GM18867 (cell line): ENCODE results near the gene PCNX2.
A peak's percentile ranks its signal among the peaks of the same experiment; 100 is the strongest.
"Not testable (repeated sequence)": the region's sequence is repeated elsewhere in the genome, so short reads cannot be mapped to it uniquely, and the experiment has no call there.

Experiments
- ATAC-seq: cut with Tn5 transposase; IDR thresholded peaks from one replicate; pipeline ENCODE4 v1.9.1; 2021; ENCODE audit warnings: mild to moderate bottlenecking, moderate library complexity; ENCODE audit not compliant: unreplicated experiment

PCNX2 gene

DNA sequence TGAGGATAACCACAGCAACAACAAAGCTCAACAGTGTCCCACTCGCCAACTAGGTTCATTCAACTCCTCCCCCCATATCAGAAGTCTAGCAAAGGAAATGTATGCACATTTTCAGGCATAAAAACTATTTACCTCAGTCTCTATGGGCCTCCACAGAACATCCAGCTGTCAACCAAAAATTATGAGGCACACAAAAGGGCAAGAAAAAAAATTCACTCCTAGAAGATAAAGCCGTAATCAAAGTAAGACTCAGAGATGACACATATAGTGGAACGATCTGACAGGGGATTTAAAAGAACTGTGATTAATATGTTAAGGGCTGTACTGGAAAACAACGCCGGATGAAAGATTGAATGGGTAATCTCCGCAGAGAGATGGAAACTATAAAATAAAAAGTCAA lies 186.4 kb downstream of the PCNX2 start:
- ATAC-seq, result no peak

DNA sequence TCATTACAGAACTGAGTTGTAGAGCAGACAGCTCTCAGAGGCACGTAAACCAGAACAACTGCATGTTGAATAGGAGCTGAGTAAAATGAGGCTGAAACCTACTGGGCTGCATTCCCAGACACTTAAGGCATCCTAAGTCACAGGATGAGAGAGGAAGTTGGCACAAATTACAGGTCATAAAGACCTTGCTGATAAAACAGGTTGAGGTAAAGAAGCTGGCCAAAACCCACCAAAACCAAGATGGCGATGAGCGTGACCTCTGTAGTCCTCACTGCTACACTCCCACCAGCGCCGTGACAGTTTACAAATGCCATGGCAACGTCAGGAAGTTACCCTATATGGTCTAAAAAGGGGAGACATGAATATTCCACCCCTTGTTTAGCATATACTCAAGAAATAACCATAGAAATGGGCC lies 187.8 kb downstream of the PCNX2 start:
- not testable (repeated sequence) for ATAC-seq

DNA sequence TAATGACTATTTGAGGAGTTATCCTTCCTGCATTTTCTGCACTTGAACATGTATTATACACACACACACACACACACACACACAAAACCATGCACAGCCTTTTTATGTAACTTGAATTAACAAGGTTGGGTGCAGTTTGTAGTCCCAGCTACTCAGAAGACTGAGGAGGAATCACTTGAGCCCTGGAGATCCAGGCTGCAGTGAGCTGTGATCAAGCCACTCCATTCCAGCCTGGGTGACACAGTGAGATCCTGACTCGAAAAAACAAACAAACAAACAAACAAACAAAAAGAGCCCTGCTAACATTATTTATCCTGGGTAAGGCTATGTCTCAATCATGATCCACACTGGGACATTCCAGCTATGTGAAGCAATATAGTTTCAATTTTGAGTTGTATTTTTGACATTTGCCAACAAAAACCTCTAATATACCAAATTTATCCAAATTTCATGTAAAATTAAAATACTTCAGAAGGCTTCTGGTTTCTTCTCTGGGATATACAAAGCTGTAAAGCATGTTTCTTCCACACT lies 188.3 kb downstream of the PCNX2 start:
- no peak for ATAC-seq

DNA sequence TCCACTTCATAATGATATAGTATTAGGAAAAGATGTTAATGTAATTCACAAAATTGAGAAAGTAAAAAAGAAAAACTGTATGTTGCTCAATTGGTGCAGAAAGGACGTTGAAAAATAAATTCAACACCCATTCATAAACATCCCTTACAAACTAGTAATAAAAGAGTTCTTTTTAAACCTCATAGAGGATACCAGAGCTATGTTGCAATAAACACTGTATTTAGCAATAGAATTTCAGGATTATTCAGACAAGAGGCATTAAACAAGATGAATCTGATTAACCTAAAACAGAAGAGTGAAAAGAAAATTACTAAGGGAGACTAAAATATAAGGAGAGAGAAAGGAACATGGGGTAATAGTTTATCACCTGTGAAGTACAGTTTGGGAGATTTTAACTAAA lies 190.3 kb downstream of the PCNX2 start:
- ATAC-seq, result no peak

DNA sequence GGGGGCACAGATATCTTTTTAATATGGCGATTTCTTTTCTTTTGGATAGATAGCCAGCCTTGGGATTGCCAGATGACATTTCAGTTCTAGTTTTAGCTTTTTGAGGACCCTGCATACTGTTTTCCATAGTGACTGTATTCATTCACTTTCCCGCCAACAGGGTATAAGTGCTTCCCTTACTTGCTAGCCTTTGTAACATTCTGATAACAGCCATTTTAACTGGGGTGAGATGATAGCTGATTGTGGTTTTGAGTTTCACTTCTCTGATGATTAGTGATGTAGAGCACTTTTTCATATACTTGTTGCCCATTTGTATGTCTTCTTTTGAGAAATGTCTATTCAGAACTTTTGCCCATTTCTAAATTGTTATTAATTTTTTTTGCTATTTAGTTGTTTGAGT lies 193.2 kb downstream of the PCNX2 start:
- ATAC-seq, result peak; percentile 57

DNA sequence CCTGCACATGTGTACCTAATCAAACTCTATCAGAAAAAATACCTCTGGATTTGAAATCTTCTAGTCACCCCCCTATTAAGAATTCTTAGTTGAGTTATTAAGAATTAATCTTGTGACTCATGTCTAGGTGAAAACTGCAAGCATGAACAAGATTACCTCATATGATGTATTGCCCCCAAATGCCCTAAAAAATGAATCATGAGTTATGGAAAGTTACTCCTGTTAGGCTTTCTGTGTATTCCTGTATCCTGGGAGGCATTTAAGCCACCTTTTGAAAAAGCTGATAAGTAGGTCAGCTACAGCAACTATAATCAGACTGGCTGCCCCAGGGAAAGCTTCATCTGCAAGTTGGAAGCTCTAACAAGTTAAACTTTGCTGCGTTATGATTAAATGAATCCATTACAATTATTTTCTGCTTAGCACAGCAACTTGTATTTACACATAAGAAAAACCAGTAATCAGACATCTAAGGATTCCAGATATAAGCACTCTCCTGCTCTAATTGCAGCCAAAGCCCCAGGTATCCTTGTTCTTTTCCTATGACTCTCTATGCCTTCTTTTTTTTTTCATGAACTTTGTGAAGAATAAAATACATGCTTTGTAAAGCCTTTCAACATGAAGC lies 197.5 kb downstream of the PCNX2 start:
- ATAC-seq, result no peak

DNA sequence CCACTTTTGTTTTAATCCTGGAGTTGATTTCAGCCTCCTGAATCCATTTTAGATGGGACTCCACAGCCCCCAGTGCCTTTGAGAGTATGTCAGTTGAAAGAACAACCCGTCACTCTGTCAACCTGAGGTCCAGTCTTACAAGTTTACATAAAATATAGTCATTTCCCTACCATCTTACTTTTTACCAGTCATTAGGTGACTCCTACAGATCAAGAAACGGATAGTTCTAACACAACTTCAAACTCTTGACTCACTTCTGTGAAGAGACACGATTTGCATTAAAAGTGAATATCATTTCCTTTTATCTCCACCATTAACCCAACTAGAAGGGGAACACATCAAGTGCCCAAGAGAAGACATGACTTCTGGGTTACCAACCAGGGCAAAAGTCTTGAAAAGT lies 198.0 kb downstream of the PCNX2 start:
- ATAC-seq, result no peak

DNA sequence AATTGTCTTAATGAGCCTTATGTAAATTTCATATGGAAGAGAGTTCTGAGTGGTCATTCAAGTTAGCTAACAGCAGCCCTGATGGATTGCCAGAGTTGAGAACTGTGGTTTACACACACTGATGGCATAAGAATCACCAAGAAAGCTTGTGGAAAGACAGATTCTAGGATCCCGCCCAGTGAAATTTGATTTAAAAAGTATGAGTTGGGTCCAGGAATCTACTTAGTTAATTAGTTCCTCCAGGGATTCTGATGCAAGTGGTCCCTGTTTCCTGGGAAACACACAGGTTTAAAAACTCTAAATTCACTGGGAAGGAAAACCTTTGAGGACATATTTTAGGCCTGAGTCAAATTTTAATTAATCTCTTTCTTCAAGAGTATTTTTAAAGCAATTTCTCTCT lies 200.8 kb downstream of the PCNX2 start:
- ATAC-seq, result no peak

DNA sequence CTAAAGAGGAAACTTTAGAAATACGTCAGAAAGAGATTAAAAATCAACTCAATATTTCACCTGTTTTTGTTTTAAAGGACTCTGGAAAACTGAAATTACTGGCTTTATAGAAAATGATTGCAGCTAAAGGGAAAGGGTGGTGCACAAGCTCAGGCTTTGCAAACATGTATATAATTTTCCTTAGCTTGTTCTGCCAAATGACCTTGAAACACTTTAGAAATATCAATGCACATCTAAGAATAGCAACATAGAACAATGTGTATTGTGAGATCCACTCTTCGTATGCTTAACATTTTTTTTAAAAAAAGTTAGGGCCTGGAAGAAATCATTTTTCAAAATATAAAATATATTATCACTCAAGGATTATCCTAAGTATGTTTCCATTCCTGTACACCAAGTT lies 201.3 kb downstream of the PCNX2 start:
- ATAC-seq, result no peak

DNA sequence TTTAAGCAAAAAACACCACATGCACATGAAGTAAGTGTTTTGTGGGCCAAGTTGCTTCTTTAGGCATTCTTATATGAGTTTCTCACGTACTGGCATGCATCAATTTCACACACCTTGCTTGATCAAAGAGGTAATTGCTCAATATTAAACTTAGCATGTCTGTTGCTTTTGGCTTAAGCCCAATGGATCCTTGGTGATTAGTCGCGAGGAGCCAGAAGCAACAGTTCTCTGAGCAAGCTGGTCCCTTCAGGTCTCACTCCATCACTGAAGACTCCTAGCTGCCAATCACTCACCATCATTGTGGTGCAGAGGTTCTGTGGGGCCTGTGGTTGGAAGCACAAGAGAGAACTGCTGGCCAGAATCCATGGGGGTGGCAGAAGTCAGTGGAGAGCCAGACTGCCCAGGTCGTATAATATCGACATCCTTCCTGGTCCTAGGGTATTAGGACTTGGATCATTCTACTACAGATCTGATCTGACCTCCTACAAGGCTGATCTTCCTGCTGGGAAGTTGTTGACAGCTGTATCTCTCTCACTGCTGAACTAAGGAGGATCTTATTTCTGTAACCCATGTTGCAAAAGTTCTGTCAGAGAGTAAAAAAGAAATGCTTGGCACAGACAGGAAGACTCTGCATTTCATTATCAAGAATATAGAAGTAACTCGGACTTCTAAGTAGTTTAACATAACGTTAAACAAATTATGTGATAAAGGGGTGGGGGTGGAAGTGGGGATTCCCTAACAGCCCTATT lies 204.6 kb downstream of the PCNX2 start:
- no peak for ATAC-seq

DNA sequence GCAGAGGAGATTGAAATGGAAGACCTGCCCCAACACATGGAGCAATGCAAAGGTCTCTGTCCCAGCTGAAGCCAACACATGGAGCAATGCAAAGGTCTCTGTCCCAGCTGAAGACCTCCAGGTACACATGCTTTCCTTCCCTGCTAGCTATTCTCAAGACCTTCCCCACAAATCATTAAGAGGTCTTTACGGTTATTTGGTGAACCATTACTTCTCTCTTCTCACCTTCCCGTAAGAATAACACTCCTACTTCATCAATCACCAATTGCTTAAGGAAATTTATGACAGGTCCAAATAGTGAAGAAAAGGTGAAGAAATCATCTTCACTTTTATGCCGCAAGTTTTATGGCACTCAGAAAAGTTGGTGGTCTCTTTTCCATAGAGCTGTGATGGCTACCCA lies 206.3 kb downstream of the PCNX2 start:
- ATAC-seq, result no peak

DNA sequence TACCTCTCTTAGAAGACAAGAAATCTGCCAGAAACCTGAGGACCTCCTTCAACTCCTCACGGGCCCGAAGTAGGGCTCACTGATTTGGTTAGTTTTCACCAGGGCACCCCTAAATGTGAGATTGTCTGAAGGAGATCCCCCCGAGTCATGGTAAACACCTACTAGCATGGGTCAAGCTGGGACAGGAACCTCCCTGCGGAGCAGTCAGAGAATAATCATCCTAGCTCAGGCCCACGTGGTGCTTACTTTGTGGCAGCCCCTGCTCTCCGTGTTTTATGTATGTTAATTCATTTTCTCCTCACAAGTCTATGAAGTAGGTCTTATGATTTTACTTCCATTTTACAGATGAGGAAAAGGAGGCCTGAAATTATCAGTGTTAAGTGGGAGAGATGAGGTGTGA lies 206.9 kb downstream of the PCNX2 start:
- no peak for ATAC-seq

DNA sequence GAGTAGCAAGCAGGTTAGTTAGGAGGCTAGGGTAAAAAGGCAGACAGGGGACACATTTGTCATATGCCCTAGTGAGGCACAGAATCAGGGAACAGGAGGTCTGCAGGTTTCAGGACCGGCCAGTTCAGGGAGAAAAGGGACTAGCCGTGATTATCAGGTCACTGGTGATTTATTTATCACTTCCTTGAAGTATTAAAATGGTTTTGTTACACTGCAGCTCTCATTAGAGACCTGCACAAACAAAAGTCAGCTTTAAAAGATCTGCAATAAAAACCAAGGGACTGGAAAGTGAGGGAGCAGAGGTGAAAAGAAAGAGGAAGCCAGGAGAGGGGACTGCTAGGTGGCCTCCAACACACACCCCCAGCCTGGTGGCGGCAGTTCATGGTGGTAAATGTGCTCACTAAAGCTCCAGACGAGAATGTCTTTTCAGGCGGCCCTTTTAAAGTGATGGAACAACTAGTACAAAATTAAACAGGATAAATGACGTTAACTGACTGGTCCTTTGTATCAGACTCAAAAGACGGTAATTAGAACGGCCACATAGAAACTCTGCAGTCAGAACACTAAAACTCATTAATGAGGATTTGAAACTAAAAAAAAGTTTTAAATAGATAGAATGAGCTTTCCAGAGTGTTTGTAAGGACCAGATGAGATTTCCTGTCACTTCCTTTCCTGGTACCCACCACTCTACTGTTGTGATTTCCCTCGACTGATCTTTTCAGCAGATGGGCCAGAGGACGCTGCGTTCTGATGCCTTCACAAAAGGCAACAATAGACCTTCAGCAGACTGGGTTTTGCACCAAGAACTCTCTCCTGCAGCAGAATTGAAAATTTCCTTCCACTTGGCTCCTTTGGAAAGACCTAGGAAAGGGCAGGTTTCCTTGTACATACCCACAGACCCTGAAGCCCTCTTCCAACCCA lies 208.3 kb downstream of the PCNX2 start:
- ATAC-seq, result no peak

DNA sequence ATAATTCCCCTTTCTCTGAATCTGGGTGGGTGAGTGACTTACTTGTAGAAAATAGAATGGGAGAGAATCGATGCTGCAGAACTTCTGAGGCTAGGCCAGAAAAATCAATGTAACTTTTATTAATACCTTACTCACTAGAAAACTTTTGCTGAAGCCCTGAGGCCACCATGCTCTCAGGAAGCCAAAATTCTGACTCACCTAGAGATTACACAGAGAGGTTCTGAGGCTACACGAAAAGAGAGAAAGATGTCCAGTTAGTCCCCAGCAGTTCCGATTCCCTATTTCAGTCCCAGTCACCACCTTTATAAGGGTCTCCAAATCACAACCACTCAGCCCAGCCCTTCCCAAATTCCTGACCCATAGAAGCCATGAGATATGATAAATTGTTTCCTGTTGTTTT lies 210.0 kb downstream of the PCNX2 start:
- no peak for ATAC-seq

DNA sequence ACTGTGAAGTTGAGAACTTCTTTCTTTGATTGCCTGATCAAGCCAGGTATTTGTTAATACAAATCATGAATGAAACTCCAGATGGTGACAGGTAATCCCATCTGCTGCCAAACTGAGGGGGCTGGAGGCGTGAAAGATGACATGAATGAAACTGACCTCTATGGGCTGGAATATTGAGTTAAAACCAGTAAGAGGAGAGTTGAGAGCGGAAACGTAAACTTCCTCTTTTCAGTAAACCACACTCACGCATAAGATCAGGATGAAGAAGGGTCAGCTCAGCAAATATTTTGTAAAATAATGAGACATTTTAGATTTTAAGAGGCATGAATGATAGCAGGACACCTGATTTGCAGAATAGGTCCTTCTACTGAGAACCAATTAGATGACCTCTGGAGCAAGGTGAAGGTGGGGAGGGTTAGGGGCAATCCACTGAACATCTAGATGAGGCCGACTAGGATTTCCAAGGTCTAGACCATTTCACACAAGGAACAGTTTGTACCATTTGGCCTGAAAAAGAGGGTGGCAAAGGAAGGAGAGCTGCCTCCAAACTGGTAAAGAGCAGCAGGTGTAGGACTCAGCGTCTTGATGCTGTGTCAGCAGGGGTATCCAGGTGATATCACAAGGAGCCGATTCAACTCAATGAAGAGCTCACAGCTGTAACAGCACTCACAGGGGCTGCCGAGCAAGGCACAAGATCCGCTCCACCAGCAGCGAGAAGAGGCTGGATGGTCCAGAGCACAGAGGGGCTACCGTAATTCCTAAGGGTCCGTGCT lies 212.6 kb downstream of the PCNX2 start:
- ATAC-seq, result no peak

DNA sequence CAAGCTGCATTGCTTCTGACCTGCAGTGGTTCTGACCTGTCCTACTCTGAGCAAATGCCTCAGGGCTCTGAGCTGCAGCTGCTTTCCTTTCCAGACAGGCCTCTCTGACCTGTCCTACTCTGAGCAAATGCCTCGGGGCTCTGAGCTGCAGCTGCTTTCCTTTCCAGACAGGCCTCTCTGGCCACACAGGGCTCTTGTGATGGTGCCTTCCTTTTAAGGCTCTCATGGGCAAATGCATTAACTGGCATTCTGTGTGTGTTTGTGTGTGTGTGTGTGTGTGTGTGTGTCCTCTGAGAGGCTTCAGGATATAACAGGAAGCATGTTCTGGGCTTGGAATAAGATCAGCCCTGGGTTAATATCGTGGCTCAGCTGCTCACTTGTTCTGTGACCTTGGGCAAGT lies 213.8 kb downstream of the PCNX2 start:
- ATAC-seq, result no peak

DNA sequence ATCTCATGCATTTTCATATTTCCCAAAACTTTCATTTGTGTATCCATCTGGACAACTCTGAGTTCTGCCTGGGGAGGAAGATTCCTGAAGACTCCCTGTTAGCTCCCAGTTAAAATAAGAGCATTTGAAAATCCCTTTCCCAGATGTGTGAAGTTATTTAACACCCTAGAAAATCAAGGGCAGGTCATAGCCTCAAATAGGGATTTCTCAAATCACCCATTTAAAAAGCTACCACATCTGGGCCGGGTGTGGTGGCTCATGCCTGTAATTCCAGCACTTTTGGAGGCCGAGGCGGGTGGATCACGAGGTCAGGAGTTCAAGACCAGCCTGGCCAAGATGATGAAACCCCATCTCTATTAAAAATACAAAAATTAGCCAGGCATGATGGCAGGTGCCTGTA lies 214.7 kb downstream of the PCNX2 start:
- ATAC-seq, result not testable (repeated sequence)

DNA sequence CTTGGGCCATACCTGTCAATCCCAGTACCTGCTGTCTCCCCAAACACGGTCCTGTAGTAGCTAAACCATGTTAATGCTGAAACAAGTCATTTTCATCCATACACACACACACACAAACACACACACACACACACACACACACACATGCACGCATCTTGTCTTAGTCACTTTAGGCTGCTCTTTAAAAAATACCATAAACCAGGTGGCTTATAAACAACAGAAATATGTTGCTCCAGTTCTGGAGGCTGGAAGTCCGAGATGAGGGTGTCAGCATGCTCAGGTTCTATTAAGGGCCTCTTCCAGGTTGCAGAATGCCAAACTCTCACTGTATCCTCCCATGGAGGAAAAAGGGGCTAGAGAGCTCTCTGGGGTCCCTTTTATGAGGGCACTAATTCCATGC lies 215.2 kb downstream of the PCNX2 start:
- ATAC-seq, result no peak

DNA sequence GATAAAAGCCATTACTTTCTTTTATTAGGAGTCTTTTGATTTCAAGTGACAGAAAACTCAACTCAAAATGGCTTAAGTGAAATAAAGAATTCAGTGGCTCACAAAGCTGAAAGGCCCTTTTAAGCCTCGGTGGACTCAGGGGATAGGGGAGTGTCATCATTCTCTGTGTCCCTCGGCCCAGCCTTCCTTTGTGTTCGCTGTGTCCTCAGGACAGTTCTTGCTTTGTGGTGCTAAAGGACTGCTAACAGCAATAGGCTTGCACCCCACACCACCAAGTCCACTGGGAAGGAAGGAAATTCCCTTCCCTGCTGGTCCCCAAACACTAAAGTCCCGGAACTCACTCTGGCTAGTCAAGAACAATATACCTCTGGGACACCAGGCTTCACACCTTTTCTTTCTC lies 216.0 kb downstream of the PCNX2 start:
- ATAC-seq, result no peak

DNA sequence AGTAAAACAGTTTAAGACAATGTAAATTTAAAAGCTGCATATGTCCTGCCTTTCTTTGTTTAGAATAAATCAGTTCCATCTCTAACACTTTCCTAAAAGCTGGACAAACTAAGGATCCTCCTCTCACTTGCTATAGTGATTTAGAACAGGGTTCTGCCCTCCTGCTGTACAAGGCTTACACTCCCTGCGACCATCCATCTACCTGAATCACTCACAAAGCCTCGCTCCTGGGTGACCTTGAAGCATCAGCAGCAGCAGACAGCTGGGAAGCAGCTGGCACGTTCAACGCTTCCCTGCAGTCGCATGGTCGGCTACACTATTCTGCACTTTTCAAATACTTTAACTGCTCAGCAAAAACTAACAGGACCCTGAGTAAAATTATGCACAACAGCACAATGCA lies 217.1 kb downstream of the PCNX2 start:
- ATAC-seq, result no peak

DNA sequence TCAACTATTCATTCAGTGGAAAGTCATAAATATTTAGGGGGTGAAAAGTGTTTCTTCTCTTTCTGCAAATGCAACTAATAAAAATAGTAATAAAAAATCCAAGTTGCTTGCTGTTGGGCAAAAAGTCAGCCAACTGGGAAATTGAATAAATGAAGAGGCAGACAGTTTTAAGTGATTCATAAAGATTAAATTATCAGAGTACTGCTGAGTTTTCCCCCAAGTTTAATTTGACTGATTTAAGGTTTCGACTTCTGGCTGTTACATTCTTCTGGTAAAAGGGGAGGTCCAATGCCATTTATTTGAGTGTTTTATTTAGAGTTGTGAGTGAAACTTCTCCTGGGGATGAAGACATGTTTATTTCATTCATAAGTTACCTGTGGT lies 219.6 kb downstream of the PCNX2 start:
- no peak for ATAC-seq
